Activated B cell treated with CpG ODN at 0.5 μM for 24 hours (primary cell): ENCODE measurements around the gene MBD3L3. TPM values are rescaled to one million over a fixed set of nuclear protein-coding genes. Genes with fewer than 3 reads are reported as not detected.
"Not testable (repeated sequence)": the region's sequence is repeated elsewhere in the genome, so short reads cannot be mapped to it uniquely, and the experiment has no call there.

Source experiments
- ATAC-seq: fragments of 200-7000 bp; cut with Tn5 transposase; one replicate; pipeline ENCODE4 v1.10.0; 2021; ENCODE audit warnings: low read depth, mild to moderate bottlenecking, moderate library complexity
- CTCF ChIA-PET: fragments of 350-600 bp; sonication (Branson Sonifier 250); formaldehyde crosslinking; loops from one replicate; lab custom pipeline; 2021; ENCODE audit warnings: antibody characterized with exemption; lab: Charles Lee
- POLR2A ChIA-PET: fragments of 350-600 bp; sonication (Branson Sonifier 250); formaldehyde crosslinking; loops from one replicate; lab custom pipeline; 2021; ENCODE audit warnings: antibody characterized with exemption; lab: Charles Lee
- DNase-seq: peaks from one replicate; pipeline ENCODE4 v3.0.0; 2022
- H3K27ac Mint-ChIP-seq: one replicate; pipeline ENCODE4 v1.8.0; 2020; ENCODE audit warnings: mixed read lengths
- H3K27me3 Mint-ChIP-seq: one replicate; pipeline ENCODE4 v1.8.0; 2021; ENCODE audit warnings: mixed read lengths
- H3K36me3 Mint-ChIP-seq: one replicate; pipeline ENCODE4 v1.8.0; 2021; ENCODE audit warnings: low read depth, mixed read lengths
- H3K4me1 Mint-ChIP-seq: one replicate; pipeline ENCODE4 v1.8.0; 2021; ENCODE audit warnings: mixed read lengths
- H3K4me3 Mint-ChIP-seq: one replicate; pipeline ENCODE4 v1.8.0; 2020; ENCODE audit warnings: mild to moderate bottlenecking, mixed read lengths
- H3K9me3 Mint-ChIP-seq: one replicate; pipeline ENCODE4 v1.8.0; 2020; ENCODE audit warnings: mixed read lengths
- CTCF ChIP-seq: fragments of 200-600 bp; IDR thresholded peaks from one replicate; pipeline ENCODE4 v1.8.0; 2022; ENCODE audit warnings: antibody characterized with exemption, mild to moderate bottlenecking
- intact Hi-C: fragments of 100-400 bp; cut with micrococcal nuclease; formaldehyde crosslinking; loops from one replicate; pipeline ENCODE4 v1.15.1; 2024
- total RNA-seq: library from RNA; stranded (reverse); gene quantifications from 2 replicates; pipeline ENCODE4 v1.2.3, GENCODE V29; 2022

MBD3L3 gene
- total RNA-seq, 1 donor from 2014 or later: not detected

GRCh38 chr19:7069904-7070226 is 11.4 kb upstream of the MBD3L3 start:
- no peak for ATAC-seq
- DNase-seq: no peak
- no peaks in the 10 kb centered on the region for H3K27me3 Mint-ChIP-seq
- peak overlapping the region; percentile 92 for H3K27ac Mint-ChIP-seq
- TF ChIP-seq CTCF: no peak
- ChIA-PET CTCF (interaction anchor here (1.1 to 1.2 kb wide), 2 partner anchors 271 to 275 kb away, joined by 3 to 6 read pairs; no protein-coding TSS in a partner anchor), POLR2A (interaction anchor here (0.6 to 2.3 kb wide), 17 partner anchors 8 to 1444 kb away, joined by 3 to 45 read pairs (median 5); partner anchors contain the start of genes ARHGEF18, KHSRP, MCOLN1 and NDUFA7)
- H3K9me3 Mint-ChIP-seq: peaks cover 2% of the 10 kb centered on the region
- intact Hi-C loops: loop anchor here (1.0 kb wide), 1 partner anchor 29 kb away; no protein-coding TSS in a partner anchor
- H3K4me3 Mint-ChIP-seq: peak overlapping the region; percentile 93
- H3K36me3 Mint-ChIP-seq: peaks cover 37% of the 10 kb centered on the region
- H3K4me1 Mint-ChIP-seq: peaks cover 17% of the 10 kb centered on the region

GRCh38 chr19:7069042-7069903 is 10.8 kb upstream of the MBD3L3 start, which contains the start of gene ZNF557:
Gene ZNF557, plus strand, starts transcription at chr19:7069703. Its CDS starts 5,372 bp downstream, at chr19:7075075.
- H3K9me3 Mint-ChIP-seq: peaks cover 2% of the 10 kb centered on the region
- H3K36me3 Mint-ChIP-seq: peaks cover 32% of the 10 kb centered on the region
- POLR2A ChIA-PET: interaction anchor here (0.5 to 2.3 kb wide), 29 partner anchors 9 to 1446 kb away, joined by 3 to 45 read pairs (median 4); partner anchors contain the start of genes ARHGEF18, KHSRP, MCOLN1 and NDUFA7
- H3K4me1 Mint-ChIP-seq: peaks cover 17% of the 10 kb centered on the region
- no peak for TF ChIP-seq CTCF
- peak within 1 kb of the TSS; percentile 92 for H3K27ac Mint-ChIP-seq
- intact Hi-C loops: loop anchor here (1.0 kb wide), 1 partner anchor 30 kb away; no protein-coding TSS in a partner anchor
- CTCF ChIA-PET: interaction anchor here (1.1 to 1.2 kb wide), 2 partner anchors 272 to 276 kb away, joined by 3 to 6 read pairs; no protein-coding TSS in a partner anchor
- peak within 1 kb of the TSS; percentile 93 for H3K4me3 Mint-ChIP-seq
- ATAC-seq (peak; percentile 99), DNase-seq (peak; percentile 95)
- H3K27me3 Mint-ChIP-seq: no peaks in the 10 kb centered on the region

- peaks cover 2% of the 10 kb centered on the region for H3K9me3 Mint-ChIP-seq
- peak overlapping the region; percentile 93 for H3K4me3 Mint-ChIP-seq
- H3K27me3 Mint-ChIP-seq: no peaks in the 10 kb centered on the region
- DNase-seq (no peak), ATAC-seq (no peak)
- ChIA-PET POLR2A (interaction anchor here (0.5 to 2.3 kb wide), 25 partner anchors 9 to 1446 kb away, joined by 3 to 45 read pairs (median 4); partner anchors contain the start of genes ARHGEF18, KHSRP, MCOLN1 and NDUFA7), CTCF (interaction anchor here (1.1 to 1.2 kb wide), 2 partner anchors 272 to 277 kb away, joined by 3 to 6 read pairs; no protein-coding TSS in a partner anchor)
- H3K27ac Mint-ChIP-seq: peak overlapping the region; percentile 92
- intact Hi-C loops: no loop called here
- no peak for TF ChIP-seq CTCF
- H3K36me3 Mint-ChIP-seq: peaks cover 25% of the 10 kb centered on the region
- H3K4me1 Mint-ChIP-seq: peaks cover 17% of the 10 kb centered on the region
Observed at GRCh38 chr19:7068599-7068998, 10.1 kb upstream of the MBD3L3 start.

GRCh38 chr19:7067716-7068115 is 9.2 kb upstream of the MBD3L3 start:
- ATAC-seq (no peak), DNase-seq (no peak)
- intact Hi-C loops: no loop called here
- POLR2A ChIA-PET: interaction anchor here (1.1 kb wide), 1 partner anchor 455 kb away, joined by 3 read pairs; the partner anchor contains the start of gene MCOLN1
- no peak for TF ChIP-seq CTCF
- no peak overlapping the region for H3K27ac Mint-ChIP-seq
- H3K36me3 Mint-ChIP-seq: peaks cover 19% of the 10 kb centered on the region
- CTCF ChIA-PET: no interaction called here
- H3K27me3 Mint-ChIP-seq: no peaks in the 10 kb centered on the region
- H3K9me3 Mint-ChIP-seq: peaks cover 2% of the 10 kb centered on the region
- peaks cover 17% of the 10 kb centered on the region for H3K4me1 Mint-ChIP-seq
- no peak overlapping the region for H3K4me3 Mint-ChIP-seq

GRCh38 chr19:7067122-7067521 is 8.6 kb upstream of the MBD3L3 start:
- CTCF ChIA-PET, H3K27ac Mint-ChIP-seq, intact Hi-C loops, H3K27me3 Mint-ChIP-seq, H3K9me3 Mint-ChIP-seq, ATAC-seq, H3K4me3 Mint-ChIP-seq, POLR2A ChIA-PET, DNase-seq: not testable (repeated sequence)
- H3K4me1 Mint-ChIP-seq: peaks cover 14% of the 10 kb centered on the region
- H3K36me3 Mint-ChIP-seq: peaks cover 13% of the 10 kb centered on the region
